ENCODE results near the gene PPP2R2D. TPM values are rescaled to one million over a fixed set of nuclear protein-coding genes. Genes with fewer than 3 reads are reported as not detected.

The PPP2R2D gene
- total RNA-seq, 1 donor: 23.9 TPM

GRCh38 chr10:131980761-131981428, 80.1 kb downstream of the PPP2R2D start:
- Histone ChIP-seq H3K4me3 (ENCODE audit: insufficient read depth, low read length) (peak overlapping the region; percentile 92), H3K4me2 (ENCODE audit: insufficient read depth, low read length) (peak overlapping the region; percentile 90), H3K9me3 (ENCODE audit: low read depth, low read length) (no peaks in the 10 kb centered on the region), H3K36me3 (ENCODE audit: insufficient read depth, low read length) (no peaks in the 10 kb centered on the region), H3K27ac (ENCODE audit: low read depth, low read length) (peak overlapping the region; percentile 67), H3K79me2 (ENCODE audit: insufficient read depth, low read length) (peaks cover 54% of the 10 kb centered on the region), H2AFZ (ENCODE audit: low read length) (peak overlapping the region; percentile 76), H3K27me3 (ENCODE audit: insufficient read depth, low read length) (no peaks in the 10 kb centered on the region), H3K4me1 (ENCODE audit: insufficient read depth, low read length) (peaks cover 24% of the 10 kb centered on the region), H4K20me1 (ENCODE audit: insufficient read depth, low read length) (peaks cover 25% of the 10 kb centered on the region)
- DNase-seq (ENCODE audit: insufficient read length, low spot score, missing footprints): peak; percentile 93
- no peak for TF ChIP-seq CTCF (IDR thresholded peaks at IDR 0.05; ENCODE audit: extremely low read depth, low read depth, low read length)

- peak; percentile 100 for DNase-seq (ENCODE audit: insufficient read length, low spot score, missing footprints)
- Histone ChIP-seq H3K9me3 (ENCODE audit: low read depth, low read length) (no peaks in the 10 kb centered on the region), H3K27ac (ENCODE audit: low read depth, low read length) (peak within 1 kb of the TSS; percentile 67), H2AFZ (ENCODE audit: low read length) (peak within 1 kb of the TSS; percentile 76), H3K4me2 (ENCODE audit: insufficient read depth, low read length) (peak within 1 kb of the TSS; percentile 90), H3K36me3 (ENCODE audit: insufficient read depth, low read length) (no peaks in the 10 kb centered on the region), H3K4me1 (ENCODE audit: insufficient read depth, low read length) (peaks cover 24% of the 10 kb centered on the region), H4K20me1 (ENCODE audit: insufficient read depth, low read length) (peaks cover 22% of the 10 kb centered on the region), H3K4me3 (ENCODE audit: insufficient read depth, low read length) (peak within 1 kb of the TSS; percentile 92), H3K79me2 (ENCODE audit: insufficient read depth, low read length) (peaks cover 47% of the 10 kb centered on the region), H3K27me3 (ENCODE audit: insufficient read depth, low read length) (no peaks in the 10 kb centered on the region)
- TF ChIP-seq CTCF (IDR thresholded peaks at IDR 0.05; ENCODE audit: extremely low read depth, low read depth, low read length): no peak
Observed at GRCh38 chr10:131981429-131982184, 80.8 kb downstream of the PPP2R2D start, which contains the start of gene BNIP3. Gene BNIP3 (minus strand): TSS chr10:131981923. CDS start chr10:131981806, 117 bp downstream.

- H3K4me2 ChIP-seq (ENCODE audit: insufficient read depth, low read length): peak overlapping the region; percentile 76
- H3K27ac ChIP-seq (ENCODE audit: low read depth, low read length): peak overlapping the region; percentile 42
- H3K9me3 ChIP-seq (ENCODE audit: low read depth, low read length): no peaks in the 10 kb centered on the region
- H3K36me3 ChIP-seq (ENCODE audit: insufficient read depth, low read length): no peaks in the 10 kb centered on the region
- H3K79me2 ChIP-seq (ENCODE audit: insufficient read depth, low read length): peaks cover 40% of the 10 kb centered on the region
- H4K20me1 ChIP-seq (ENCODE audit: insufficient read depth, low read length): peaks cover 21% of the 10 kb centered on the region
- peak overlapping the region; percentile 53 for H2AFZ ChIP-seq (ENCODE audit: low read length)
- no peak for TF ChIP-seq CTCF (IDR thresholded peaks at IDR 0.05; ENCODE audit: extremely low read depth, low read depth, low read length)
- H3K4me3 ChIP-seq (ENCODE audit: insufficient read depth, low read length): peak overlapping the region; percentile 92
- peak; percentile 87 for DNase-seq (ENCODE audit: insufficient read length, low spot score, missing footprints)
- H3K4me1 ChIP-seq (ENCODE audit: insufficient read depth, low read length): peaks cover 24% of the 10 kb centered on the region
- H3K27me3 ChIP-seq (ENCODE audit: insufficient read depth, low read length): no peaks in the 10 kb centered on the region
Observed at GRCh38 chr10:131982185-131982756, 81.5 kb downstream of the PPP2R2D start.

GRCh38 chr10:131982796-131983195, 82.0 kb downstream of the PPP2R2D start:
- no peak for TF ChIP-seq CTCF (IDR thresholded peaks at IDR 0.05; ENCODE audit: extremely low read depth, low read depth, low read length)
- Histone ChIP-seq H3K9me3 (ENCODE audit: low read depth, low read length) (no peaks in the 10 kb centered on the region), H3K36me3 (ENCODE audit: insufficient read depth, low read length) (no peaks in the 10 kb centered on the region), H3K27me3 (ENCODE audit: insufficient read depth, low read length) (no peaks in the 10 kb centered on the region), H3K4me2 (ENCODE audit: insufficient read depth, low read length) (peak overlapping the region; percentile 76), H3K4me3 (ENCODE audit: insufficient read depth, low read length) (peak overlapping the region; percentile 92), H3K4me1 (ENCODE audit: insufficient read depth, low read length) (peaks cover 24% of the 10 kb centered on the region), H4K20me1 (ENCODE audit: insufficient read depth, low read length) (peaks cover 21% of the 10 kb centered on the region), H3K79me2 (ENCODE audit: insufficient read depth, low read length) (peaks cover 35% of the 10 kb centered on the region), H3K27ac (ENCODE audit: low read depth, low read length) (no peak overlapping the region), H2AFZ (ENCODE audit: low read length) (no peak overlapping the region)
- peak; percentile 69 for DNase-seq (ENCODE audit: insufficient read length, low spot score, missing footprints)
